ENCODE results near the gene SNX1.

SNX1 gene

GRCh38 chr15:64146520-64146884 is 50.7 kb downstream of the SNX1 start:
- no peak for DNase-seq (ENCODE audit: low read depth in 2 of 2)

DNA sequence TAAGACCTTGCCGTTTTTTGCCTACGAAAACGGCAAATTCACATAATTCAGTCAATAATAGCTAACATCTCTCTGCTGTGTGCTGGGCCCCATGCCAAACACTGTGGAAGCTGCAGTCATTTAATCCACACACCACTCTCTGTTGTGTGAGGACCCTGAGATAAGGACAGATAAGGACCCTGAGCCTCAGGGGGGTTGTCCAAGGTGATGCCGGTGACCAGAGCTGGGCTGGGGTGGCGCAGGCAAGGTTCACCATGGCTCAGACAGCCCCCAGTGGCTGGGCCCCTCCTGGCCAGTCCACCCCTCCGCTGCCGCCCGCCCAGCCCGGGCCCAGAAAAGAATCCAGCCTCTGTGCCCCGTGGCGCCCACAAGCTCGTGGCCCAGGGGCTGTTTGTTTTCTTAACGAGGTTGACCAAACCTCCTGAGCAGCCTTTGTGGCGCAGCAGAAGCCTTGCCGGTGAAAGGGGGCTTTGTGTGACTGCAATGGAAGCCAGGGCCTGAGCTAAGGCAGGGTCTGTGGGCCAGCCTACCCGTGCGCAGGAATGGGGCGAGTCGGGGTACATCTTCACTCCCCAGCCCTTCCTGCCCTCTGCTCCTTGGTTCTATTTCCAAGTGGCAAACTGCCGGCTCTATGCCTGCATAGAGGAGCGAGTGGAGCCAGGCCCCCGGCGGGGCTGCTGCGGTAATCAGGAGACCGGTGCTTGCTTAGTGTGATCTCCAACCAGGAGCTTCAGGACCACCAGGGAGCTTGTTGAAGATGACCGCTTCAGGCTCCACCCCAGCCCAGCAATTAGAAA is 51.3 kb downstream of the SNX1 start:
- DNase-seq (ENCODE audit: low read depth in 2 of 2): no peak

GRCh38 chr15:64148168-64148567 is 52.4 kb downstream of the SNX1 start:
- DNase-seq (ENCODE audit: low read depth in 2 of 2): no peak

- no peak for DNase-seq (ENCODE audit: low read depth in 2 of 2)
These were observed 52.8 kb downstream of the SNX1 start for GRCh38 chr15:64148581-64148980.

DNA sequence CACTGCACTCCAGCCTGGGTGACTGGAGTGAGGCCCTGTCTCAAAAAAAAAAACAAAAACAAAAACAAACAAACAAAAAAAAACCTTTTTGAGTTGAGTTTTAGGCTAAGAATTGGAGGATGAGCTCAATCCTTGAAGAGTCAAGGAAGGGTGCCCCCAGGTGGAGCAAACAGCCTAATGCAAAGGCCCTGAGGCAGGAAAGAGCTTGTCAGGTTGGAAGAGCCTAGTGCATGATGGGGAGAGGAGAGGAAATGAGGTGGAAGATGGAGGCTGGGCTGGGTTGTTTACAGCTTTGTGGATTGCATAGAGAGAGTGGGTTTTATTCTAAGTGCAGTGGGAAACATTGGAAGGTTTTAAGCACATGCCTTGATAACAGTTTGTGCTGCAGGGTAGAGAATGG is 53.6 kb downstream of the SNX1 start:
- no peak for DNase-seq (ENCODE audit: low read depth in 2 of 2)

- no peak for DNase-seq (ENCODE audit: low read depth in 2 of 2)
These were observed 54.3 kb downstream of the SNX1 start for GRCh38 chr15:64149893-64150578.

DNA sequence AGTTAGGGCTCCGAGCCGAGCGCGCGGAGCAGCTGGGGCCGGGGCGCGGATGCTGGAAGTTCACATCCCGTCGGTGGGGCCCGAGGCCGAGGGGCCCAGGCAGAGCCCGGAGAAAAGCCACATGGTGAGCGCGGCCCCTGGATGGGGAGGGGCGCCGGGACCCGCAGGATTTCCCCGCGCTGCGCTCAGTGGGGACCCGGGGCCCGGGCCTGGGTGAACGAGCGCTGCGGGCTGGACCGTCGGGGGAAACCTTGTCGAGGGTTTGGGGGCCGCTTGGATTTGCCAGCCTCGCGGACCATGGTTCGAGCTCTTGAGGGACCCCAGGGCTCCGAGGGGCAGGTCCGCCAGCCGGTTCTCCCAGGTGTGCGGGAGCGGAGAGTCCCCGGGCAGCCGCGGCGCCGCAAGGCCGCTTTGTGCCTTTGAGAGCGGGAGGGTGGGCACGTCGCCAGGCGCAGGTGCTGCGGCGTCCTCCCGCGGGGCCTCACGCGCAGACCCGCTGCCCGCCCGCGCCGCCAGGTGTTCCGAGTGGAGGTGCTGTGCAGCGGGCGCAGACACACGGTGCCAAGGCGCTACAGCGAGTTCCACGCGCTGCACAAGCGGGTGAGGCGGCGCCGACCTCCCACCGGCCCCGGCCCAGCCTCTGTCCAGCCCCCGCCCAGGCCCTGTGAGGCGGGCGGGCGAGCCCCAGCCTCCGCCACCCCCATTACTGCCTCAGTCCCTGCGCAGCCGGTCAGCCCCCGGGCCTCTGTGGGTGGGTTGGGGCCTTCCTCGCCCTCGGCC is 56.1 kb downstream of the SNX1 start, which contains the start of gene SNX22:
Gene SNX22, plus strand, starts transcription at position 5 of the 780 bp plus-strand sequence. Its CDS starts 45 bp downstream, at position 50.
- DNase-seq (ENCODE audit: low read depth in 2 of 2): no peak

DNA sequence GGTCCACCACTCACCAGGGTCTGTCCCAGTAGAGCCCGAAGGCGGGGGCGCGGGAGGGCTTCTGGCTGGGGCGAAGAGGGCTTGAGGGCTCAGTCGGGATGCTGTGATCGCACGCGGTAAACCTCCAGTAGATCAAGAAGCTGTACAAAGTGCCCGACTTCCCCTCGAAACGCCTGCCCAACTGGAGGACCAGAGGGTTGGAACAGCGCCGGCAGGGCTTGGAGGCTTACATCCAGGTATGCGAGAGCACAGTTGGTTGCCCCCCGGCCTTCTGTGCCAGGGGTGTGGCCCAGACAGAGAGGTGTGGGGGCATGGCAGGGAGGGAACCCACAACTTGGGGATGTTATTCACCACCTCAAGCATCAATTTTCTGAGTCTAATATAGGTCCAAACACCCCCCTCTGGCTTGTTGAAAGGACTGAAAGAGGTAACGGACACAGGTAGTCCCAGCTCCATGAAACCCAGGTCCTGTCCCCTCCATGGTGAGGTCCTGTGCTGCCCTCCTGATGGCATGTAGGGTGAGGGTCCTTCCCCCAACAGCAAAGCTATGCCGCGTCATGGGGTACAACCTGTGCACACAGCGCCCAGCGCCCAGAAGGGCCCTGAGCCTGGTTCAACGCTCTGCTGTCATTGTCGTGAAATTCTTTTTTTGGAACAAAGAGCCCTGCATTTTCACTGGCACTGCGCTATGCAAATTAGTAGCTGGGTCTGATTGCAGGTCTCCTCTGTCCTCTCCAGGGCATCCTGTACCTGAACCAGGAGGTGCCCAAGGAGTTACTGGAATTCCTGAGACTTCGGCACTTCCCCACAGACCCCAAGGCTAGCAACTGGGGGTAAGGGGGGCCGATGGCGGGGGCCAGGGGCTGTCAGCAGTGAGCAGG is 57.0 kb downstream of the SNX1 start:
- DNase-seq (ENCODE audit: low read depth in 2 of 2): no peak

DNA sequence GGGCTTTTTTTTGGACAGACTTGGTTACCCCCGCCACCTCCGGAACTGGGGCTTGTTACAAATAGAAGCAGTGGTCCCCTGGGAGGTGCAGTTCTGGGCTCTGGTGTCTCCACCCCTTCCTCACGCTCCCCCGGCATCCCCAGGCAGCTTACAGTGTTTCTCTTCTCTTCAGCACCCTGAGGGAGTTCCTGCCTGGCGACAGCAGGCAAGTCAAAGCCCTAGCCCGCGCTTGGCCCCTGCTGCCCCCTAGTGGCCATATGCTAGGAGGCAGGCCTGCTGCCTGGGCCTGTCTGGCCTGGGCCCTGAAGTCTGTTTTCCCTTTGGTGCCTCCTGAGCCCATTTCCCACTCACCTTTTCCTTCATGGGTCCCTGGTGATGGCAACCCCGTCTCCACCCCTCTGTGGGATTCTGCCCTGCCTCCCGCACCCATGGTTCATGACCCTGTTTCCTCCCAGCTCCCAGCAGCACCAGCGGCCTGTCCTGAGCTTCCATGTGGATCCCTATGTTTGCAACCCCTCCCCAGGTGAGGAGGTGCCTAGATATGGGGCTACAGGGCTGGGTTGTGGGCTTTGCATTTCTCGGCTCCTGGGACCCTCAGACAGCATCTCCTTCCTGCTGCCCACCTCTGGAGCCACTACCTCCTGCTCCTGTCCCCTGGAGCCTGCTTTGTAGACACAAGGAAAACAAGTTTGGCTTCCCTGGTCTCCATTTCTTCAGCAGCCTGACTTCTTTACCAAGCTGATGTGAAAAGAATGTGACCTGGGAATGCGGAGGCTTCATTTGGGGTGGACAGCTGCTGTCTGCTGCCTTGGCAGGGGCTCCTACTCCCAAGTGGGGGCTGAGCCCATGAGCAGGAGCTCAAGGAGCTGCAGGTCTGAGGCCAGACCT is 57.9 kb downstream of the SNX1 start:
- DNase-seq (ENCODE audit: low read depth in 2 of 2): peak; percentile 82 to 92

DNA sequence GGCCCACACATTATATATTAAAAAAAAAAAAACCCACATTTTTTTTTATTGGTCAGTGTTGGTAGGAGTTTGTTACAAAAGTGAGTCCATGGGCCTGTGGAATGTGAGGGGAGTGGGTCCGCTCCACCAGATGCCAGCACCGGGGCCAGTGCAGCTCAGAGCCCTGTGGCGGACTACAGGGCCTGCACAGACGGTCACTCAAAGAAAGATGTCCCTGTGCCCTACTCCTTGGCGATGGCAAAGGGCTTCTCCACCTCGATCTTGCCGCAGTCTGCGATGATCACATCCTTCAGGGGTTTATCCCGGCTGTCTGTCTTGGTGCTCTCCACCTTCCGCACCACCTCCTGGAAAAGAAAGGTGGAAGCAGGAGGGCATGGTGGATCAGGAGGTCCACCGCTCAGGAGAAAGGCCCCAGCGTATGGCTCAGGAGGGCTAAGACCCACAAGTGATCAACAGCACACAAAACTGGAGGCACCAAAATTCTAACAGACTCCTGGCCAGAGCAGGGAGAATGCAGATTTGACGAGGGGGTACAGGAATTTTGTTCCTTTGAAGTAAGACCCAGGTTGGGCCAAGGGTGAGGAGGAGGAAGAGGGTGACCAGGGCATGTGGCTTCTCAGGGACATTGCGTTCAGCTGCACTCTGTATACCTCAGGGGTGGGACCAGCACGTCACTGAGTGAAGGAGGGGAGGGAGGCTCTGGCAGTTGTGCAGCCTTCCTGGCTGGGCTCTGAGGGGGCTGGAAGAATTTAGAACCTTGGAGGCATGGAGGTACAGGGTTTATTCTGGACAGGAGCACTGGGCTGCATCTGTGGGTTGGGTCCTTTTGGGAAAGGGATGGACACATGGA is 60.2 kb downstream of the SNX1 start:
- no peak for DNase-seq (ENCODE audit: low read depth in 2 of 2)

DNA sequence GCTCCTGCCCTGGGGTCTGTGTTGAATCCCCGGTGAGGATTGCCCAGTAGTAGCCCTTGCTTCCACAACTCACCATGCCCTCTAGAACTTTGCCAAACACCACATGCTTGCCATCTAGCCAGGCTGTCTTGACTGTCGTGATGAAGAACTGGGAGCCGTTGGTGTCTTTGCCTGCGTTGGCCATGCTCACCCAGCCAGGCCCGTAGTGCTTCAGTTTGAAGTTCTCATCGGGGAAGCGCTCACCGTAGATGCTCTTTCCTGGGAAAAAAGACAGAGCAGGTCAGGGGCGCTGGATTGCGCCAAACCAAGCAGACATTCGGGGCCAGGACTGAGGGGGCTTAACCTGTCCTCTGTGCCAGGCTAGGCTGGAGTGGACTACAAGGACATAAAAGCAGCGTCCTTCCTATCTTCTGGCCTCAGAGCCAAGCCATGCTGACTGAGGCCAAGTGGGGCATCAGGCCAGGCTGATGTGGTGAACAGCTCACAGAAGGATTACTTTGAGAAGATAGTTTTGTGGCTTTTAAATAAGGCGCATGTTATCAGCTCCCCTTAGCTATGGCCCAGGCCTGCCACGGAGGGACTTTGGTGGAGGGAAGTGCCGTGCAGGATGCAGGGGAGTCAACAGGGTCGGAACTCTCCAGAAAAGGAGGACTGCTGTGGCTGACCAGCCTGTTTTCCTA is 61.0 kb downstream of the SNX1 start:
- no peak for DNase-seq (ENCODE audit: low read depth in 2 of 2)

DNA sequence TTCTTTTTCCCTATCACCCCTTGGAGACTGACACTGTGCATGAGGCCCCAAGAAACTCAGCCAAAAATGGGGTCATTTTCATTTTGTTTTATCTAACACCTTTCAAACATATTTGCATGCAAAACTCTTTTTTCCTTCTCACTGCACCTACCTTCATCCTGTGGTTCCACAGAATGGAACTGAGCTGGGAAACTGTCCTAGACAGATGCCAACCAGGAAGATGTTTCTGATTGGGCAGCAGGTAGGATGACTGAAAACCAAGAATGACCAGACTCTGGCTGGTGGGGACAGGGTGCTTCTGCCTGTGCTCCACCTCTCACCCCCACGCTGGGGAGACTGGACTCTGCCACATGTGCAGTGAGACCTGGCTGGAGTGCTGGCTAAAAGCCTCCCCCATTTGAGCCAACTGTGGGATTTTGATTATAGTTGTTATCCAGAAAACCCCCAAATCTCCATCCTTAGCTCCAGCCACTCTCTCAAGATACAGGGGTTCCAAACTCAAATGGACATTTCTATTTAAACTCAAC is 61.9 kb downstream of the SNX1 start:
- DNase-seq (ENCODE audit: low read depth in 2 of 2): no peak

GRCh38 chr15:64158363-64159134 is 62.8 kb downstream of the SNX1 start:
- DNase-seq (ENCODE audit: low read depth in 2 of 2): no peak

- DNase-seq (ENCODE audit: low read depth in 2 of 2): no peak
These were observed 66.1 kb downstream of the SNX1 start for GRCh38 chr15:64161688-64162477.

DNA sequence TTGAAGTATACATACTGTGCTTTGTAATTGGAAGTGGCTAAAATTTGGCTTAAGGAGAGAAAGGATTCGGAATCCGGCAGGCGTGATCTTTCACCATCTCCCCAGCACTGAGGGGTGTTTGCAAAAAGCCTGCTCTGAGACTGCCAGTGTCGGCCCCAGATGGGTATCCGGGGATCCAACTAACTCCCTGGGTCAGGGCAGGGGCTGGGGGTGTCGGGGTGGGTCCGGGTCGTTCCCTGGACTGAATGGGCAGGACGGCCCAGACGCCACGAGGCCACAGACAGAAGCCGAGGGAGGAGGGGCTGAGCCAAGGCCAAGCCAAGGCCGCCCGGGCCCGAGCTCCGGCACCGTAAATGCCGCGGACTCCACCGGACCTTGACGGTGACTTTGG is 66.7 kb downstream of the SNX1 start:
- no peak for DNase-seq (ENCODE audit: low read depth in 2 of 2)

GRCh38 chr15:64162869-64163658 is 67.3 kb downstream of the SNX1 start, which contains the start of gene PPIB:
TSS of gene PPIB (minus strand) at chr15:64163022. CDS start at chr15:64162986, 36 bp downstream.
- peak; percentile 92 to 94 for DNase-seq (ENCODE audit: low read depth in 2 of 2)
